DOHH2 (cell line): Measurements from ENCODE around the gene EFNA5.

ENCODE experiments used
- H3F3A ChIP-seq: fragments of 200-600 bp; sonication (generic), shearing (Covaris generic); 2 replicates; pipeline ENCODE4 v1.6.0; 2016; ENCODE audit warnings: antibody characterized with exemption, mild to moderate bottlenecking; ENCODE audit not compliant: control insufficient read depth, insufficient read depth
- H3K27ac ChIP-seq: fragments of 200-600 bp; sonication (generic); 2 replicates; pipeline ENCODE4 v1.5.1; 2014; ENCODE audit warnings: low read depth, mild to moderate bottlenecking, low read length, moderate library complexity
- H3K27me3 ChIP-seq: fragments of 200-600 bp; sonication (generic); 2 replicates; pipeline ENCODE4 v1.6.1; 2014; ENCODE audit warnings: mild to moderate bottlenecking, low read length, mixed read lengths; ENCODE audit not compliant: control insufficient read depth
- H3K36me3 ChIP-seq: fragments of 200-600 bp; sonication (generic); 2 replicates; pipeline ENCODE4 v1.6.1; 2014; ENCODE audit warnings: mild to moderate bottlenecking, low read length, moderate library complexity, mixed read lengths; ENCODE audit not compliant: control insufficient read depth
- H3K4me1 ChIP-seq: fragments of 200-600 bp; sonication (generic); 2 replicates; pipeline ENCODE4 v1.6.1; 2014; ENCODE audit warnings: mild to moderate bottlenecking, low read length, mixed read lengths; ENCODE audit not compliant: control insufficient read depth
- H3K4me2 ChIP-seq: fragments of 200-600 bp; sonication (generic); 2 replicates; pipeline ENCODE4 v1.6.0; 2014; ENCODE audit warnings: mild to moderate bottlenecking, low read length, moderate library complexity
- H3K4me3 ChIP-seq: fragments of 200-600 bp; sonication (generic); 2 replicates; pipeline ENCODE4 v1.5.1; 2014; ENCODE audit warnings: mild to moderate bottlenecking, low read length, mixed read lengths
- H3K79me2 ChIP-seq: fragments of 200-600 bp; sonication (generic); 2 replicates; pipeline ENCODE4 v1.6.1; 2014; ENCODE audit warnings: mild to moderate bottlenecking, low read length, mixed read lengths; ENCODE audit not compliant: control insufficient read depth
- H3K9me2 ChIP-seq: fragments of 200-600 bp; sonication (generic); replicated peaks from 2 replicates; pipeline ENCODE4 v1.6.1; 2014; ENCODE audit warnings: mild to moderate bottlenecking, low read length, mixed read lengths; ENCODE audit not compliant: control insufficient read depth
- H3K9me3 ChIP-seq: fragments of 200-600 bp; sonication (generic); 2 replicates; pipeline ENCODE4 v1.6.1; 2014; ENCODE audit warnings: antibody characterized with exemption, low read length, mixed read lengths; ENCODE audit not compliant: control insufficient read depth, insufficient read depth
- H4K20me1 ChIP-seq: fragments of 200-600 bp; sonication (generic); 2 replicates; pipeline ENCODE4 v1.6.0; 2014; ENCODE audit warnings: low read depth, mild to moderate bottlenecking, antibody characterized with exemption, low read length, moderate library complexity; ENCODE audit not compliant: control insufficient read depth, insufficient read depth
- CTCF ChIP-seq: fragments of 200-600 bp; sonication (generic); IDR thresholded peaks from one replicate; pipeline ENCODE4 v1.5.1; 2014; ENCODE audit warnings: antibody characterized with exemption, mild to moderate bottlenecking, low read depth, low read length; ENCODE audit not compliant: poor library complexity, severe bottlenecking
- EZH2phosphoT487 ChIP-seq: fragments of 200-600 bp; sonication (generic); IDR thresholded peaks from 2 replicates; pipeline ENCODE4 v1.6.1; 2017; ENCODE audit warnings: borderline replicate concordance, mild to moderate bottlenecking, antibody characterized with exemption, low read length, moderate library complexity, mixed read lengths

The EFNA5 gene

GRCh38 chr5:107407713-107408298 is 262.9 kb downstream of the EFNA5 start:
- H3K9me2 ChIP-seq: no peaks in the 10 kb centered on the region
- H3K4me3 ChIP-seq: no peak overlapping the region
- H3K27ac ChIP-seq: no peak overlapping the region
- H3F3A ChIP-seq: no peaks in the 10 kb centered on the region
- no peaks in the 10 kb centered on the region for H3K36me3 ChIP-seq
- no peak overlapping the region for H3K4me2 ChIP-seq
- no peaks in the 10 kb centered on the region for H3K9me3 ChIP-seq
- TF ChIP-seq EZH2phosphoT487 (no peak), CTCF (no peak)
- H3K27me3 ChIP-seq: peaks cover 6% of the 10 kb centered on the region; the same call in 1 of the 2 replicates
- H3K79me2 ChIP-seq: no peaks in the 10 kb centered on the region
- H3K4me1 ChIP-seq: no peaks in the 10 kb centered on the region
- no peaks in the 10 kb centered on the region for H4K20me1 ChIP-seq

- no peak for TF ChIP-seq CTCF
- TF ChIP-seq EZH2phosphoT487: no peak
- H3K9me3 ChIP-seq: no peaks in the 10 kb centered on the region
- no peaks in the 10 kb centered on the region for H3K4me1 ChIP-seq
- H4K20me1 ChIP-seq: no peaks in the 10 kb centered on the region
- no peak overlapping the region for H3K27ac ChIP-seq
- no peaks in the 10 kb centered on the region for H3F3A ChIP-seq
- no peaks in the 10 kb centered on the region for H3K36me3 ChIP-seq
- H3K4me3 ChIP-seq: no peak overlapping the region
- H3K79me2 ChIP-seq: no peaks in the 10 kb centered on the region
- peaks cover 10% of the 10 kb centered on the region for H3K27me3 ChIP-seq
- no peaks in the 10 kb centered on the region for H3K9me2 ChIP-seq
- no peak overlapping the region for H3K4me2 ChIP-seq
Measured at GRCh38 chr5:107404595-107405374, 266.0 kb downstream of the EFNA5 start.

- no peak overlapping the region for H3K4me2 ChIP-seq
- H3K4me3 ChIP-seq: no peak overlapping the region
- no peaks in the 10 kb centered on the region for H4K20me1 ChIP-seq
- H3K9me2 ChIP-seq: no peaks in the 10 kb centered on the region
- peaks cover 10% of the 10 kb centered on the region for H3K27me3 ChIP-seq
- H3K79me2 ChIP-seq: no peaks in the 10 kb centered on the region
- H3F3A ChIP-seq: no peaks in the 10 kb centered on the region
- TF ChIP-seq CTCF: no peak
- no peak for TF ChIP-seq EZH2phosphoT487
- H3K9me3 ChIP-seq: no peaks in the 10 kb centered on the region
- no peaks in the 10 kb centered on the region for H3K4me1 ChIP-seq
- H3K36me3 ChIP-seq: no peaks in the 10 kb centered on the region
- no peak overlapping the region for H3K27ac ChIP-seq
Measured at GRCh38 chr5:107403228-107403953, 267.3 kb downstream of the EFNA5 start.
